Ascending aorta (tissue), 2 donors: ENCODE measurements around the gene TRIM58. TPM values are rescaled to one million over a fixed set of nuclear protein-coding genes. Genes with fewer than 3 reads are reported as not detected.
A peak's percentile ranks its signal among the peaks of the same experiment; 100 is the strongest.

Source experiments
- DNase-seq, 2 donors: peaks; one replicate each; pipeline ENCODE4 v3.0.0-alpha.2; 2019; ENCODE audit warnings: low spot score in 2 of 2
- H3K27ac ChIP-seq, 2 donors: fragments of 200-600 bp; sonication (generic); one replicate each; pipeline ENCODE4 v1.5.1; 2016 to 2017; ENCODE audit warnings: mild to moderate bottlenecking in 1 of 2
- H3K27me3 ChIP-seq: fragments of 200-600 bp; sonication (generic); one replicate; pipeline ENCODE4 v1.5.1; 2017
- H3K36me3 ChIP-seq, 2 donors: fragments of 200-600 bp; sonication (generic); one replicate each; pipeline ENCODE4 v1.5.1; 2016
- H3K4me1 ChIP-seq, 2 donors: fragments of 200-600 bp; sonication (generic); one replicate each; pipeline ENCODE4 v1.5.1; 2016 to 2017; ENCODE audit warnings: mild to moderate bottlenecking in 1 of 2
- H3K4me3 ChIP-seq, 2 donors: fragments of 200-600 bp; sonication (generic); one replicate each; pipeline ENCODE4 v1.5.1; 2016 to 2017; ENCODE audit warnings: mild to moderate bottlenecking in 1 of 2
- H3K9me3 ChIP-seq, 2 donors: fragments of 200-600 bp; sonication (generic); one replicate each; pipeline ENCODE4 v1.5.1; 2016
- CTCF ChIP-seq, 3 experiments: fragments of 200-600 bp in 2 of 3; fragments of 450-650 bp in 1 of 3; sonication (generic) in 2 of 3; IDR thresholded peaks; one replicate each; pipeline ENCODE4 v1.5.1; 2016 to 2019; ENCODE audit warnings: antibody characterized with exemption in 3 of 3, mild to moderate bottlenecking in 1 of 3, moderate library complexity in 1 of 3
- intact Hi-C: fragments of 100-400 bp; cut with DNase I; formaldehyde crosslinking; loops from one replicate; pipeline ENCODE4 v1.15.1; 2023
- total RNA-seq: library from RNA; depleted of rRNA; stranded (reverse); fragments of >200 nt; gene quantifications from one replicate; pipeline ENCODE4 v1.1.0, GENCODE V29; 2016

Gene TRIM58
- total RNA-seq, 1 donor from 2014 or later = 0.53 TPM

- no peak for DNase-seq
- Histone ChIP-seq H3K4me3 (peak overlapping the region; percentile 27 to 51), H3K27ac (no peak overlapping the region), H3K9me3 (no peaks in the 10 kb centered on the region), H3K36me3 (no peaks in the 10 kb centered on the region), H3K4me1 (no peaks in the 10 kb centered on the region), H3K27me3 (no peaks in the 10 kb centered on the region)
- intact Hi-C loops = no loop called here
- no peak for TF ChIP-seq CTCF (IDR thresholded peaks at IDR 0.05)
These were observed 49.0 kb downstream of the TRIM58 start for GRCh38 chr1:247905910-247906503.

- intact Hi-C loops = no loop called here
- Histone ChIP-seq H3K36me3 (no peaks in the 10 kb centered on the region), H3K27ac (no peak overlapping the region), H3K9me3 (no peaks in the 10 kb centered on the region), H3K4me1 (no peaks in the 10 kb centered on the region), H3K27me3 (no peaks in the 10 kb centered on the region), H3K4me3 (peak overlapping the region; percentile 27 to 51)
- DNase-seq = no peak
- TF ChIP-seq CTCF (IDR thresholded peaks at IDR 0.05) = no peak
These were observed 49.6 kb downstream of the TRIM58 start for GRCh38 chr1:247906504-247907047.

GRCh38 chr1:247908766-247909165 lies 51.8 kb downstream of the TRIM58 start:
- H3K36me3 ChIP-seq = no peaks in the 10 kb centered on the region
- DNase-seq = no peak
- TF ChIP-seq CTCF (IDR thresholded peaks at IDR 0.05) = no peak
- no peak overlapping the region for H3K27ac ChIP-seq
- no peaks in the 10 kb centered on the region for H3K9me3 ChIP-seq
- intact Hi-C loops = no loop called here
- H3K4me3 ChIP-seq = no peak overlapping the region
- H3K4me1 ChIP-seq = no peaks in the 10 kb centered on the region
- no peaks in the 10 kb centered on the region for H3K27me3 ChIP-seq

GRCh38 chr1:247913786-247914185 lies 56.8 kb downstream of the TRIM58 start:
- no peak for TF ChIP-seq CTCF (IDR thresholded peaks at IDR 0.05)
- Histone ChIP-seq H3K36me3 (no peaks in the 10 kb centered on the region), H3K27me3 (no peaks in the 10 kb centered on the region), H3K4me3 (no peak overlapping the region), H3K4me1 (no peaks in the 10 kb centered on the region), H3K27ac (no peak overlapping the region), H3K9me3 (no peaks in the 10 kb centered on the region)
- no peak for DNase-seq
- intact Hi-C loops = no loop called here

- H3K27me3 ChIP-seq = no peaks in the 10 kb centered on the region
- H3K4me3 ChIP-seq = no peak overlapping the region
- H3K36me3 ChIP-seq = no peaks in the 10 kb centered on the region
- no peaks in the 10 kb centered on the region for H3K9me3 ChIP-seq
- intact Hi-C loops = no loop called here
- no peak overlapping the region for H3K27ac ChIP-seq
- TF ChIP-seq CTCF (IDR thresholded peaks at IDR 0.05) = no peak
- no peak for DNase-seq
- H3K4me1 ChIP-seq = no peaks in the 10 kb centered on the region
These were observed 58.1 kb downstream of the TRIM58 start for GRCh38 chr1:247914941-247915662.
